Left lung (tissue), 10 donors: Measurements from ENCODE around the gene ACBD4. TPM values are rescaled to one million over a fixed set of nuclear protein-coding genes. Genes with fewer than 3 reads are reported as not detected.

Experiments
- ATAC-seq: fragments of 200-7000 bp; cut with Tn5 transposase; one replicate; pipeline ENCODE4 v1.9.1; 2020; ENCODE audit warnings: moderate library complexity
- DNase-seq, 4 donors: peaks; one replicate each; pipeline ENCODE4 v3.0.0-alpha.2; 2013 to 2020
- H3K27ac ChIP-seq, 2 donors: fragments of 200-600 bp; sonication (generic) in 1 of 2; one replicate each; pipeline versions ENCODE4 v1.5.0 to v1.8.0; 2020 to 2021
- H3K27me3 ChIP-seq, 2 donors: fragments of 200-600 bp; sonication (generic) in 1 of 2; one replicate each; pipeline versions ENCODE4 v1.5.0 to v1.8.0; 2020 to 2021
- H3K36me3 ChIP-seq, 2 donors: fragments of 200-600 bp; sonication (generic) in 1 of 2; one replicate each; pipeline versions ENCODE4 v1.5.0 to v1.8.0; 2020 to 2021
- H3K4me1 ChIP-seq, 2 donors: fragments of 200-600 bp; one replicate each; pipeline ENCODE4 v1.8.0; 2021
- H3K4me3 ChIP-seq, 2 donors: fragments of 200-600 bp; sonication (generic) in 1 of 2; one replicate each; pipeline versions ENCODE4 v1.5.0 to v1.8.0; 2020 to 2021; ENCODE audit warnings: mild to moderate bottlenecking in 1 of 2
- H3K9me3 ChIP-seq, 2 donors: fragments of 200-600 bp; sonication (generic) in 1 of 2; one replicate each; pipeline versions ENCODE4 v1.5.0 to v1.8.0; 2020 to 2021
- intact Hi-C, 2 donors: fragments of 100-400 bp; cut with DNase I; formaldehyde crosslinking; loops; one replicate each; pipeline versions ENCODE4 v1.11.2 to v1.14.2; 2022
- polyA plus RNA-seq, 6 donors: library from polyadenylated mRNA; unstranded; fragments of 120-200 nt; gene quantifications; one replicate each; pipeline ENCODE4 v1.2.1, GENCODE V29; 2013; ENCODE audit not compliant: insufficient read length in 6 of 6
- total RNA-seq, 2 donors: library from RNA; stranded (reverse); fragmentation: NEBNext Ultra II Directional; extraction: Animal tissue kit (Norgen Biotek cat#: 25700); gene quantifications; one replicate each; pipeline ENCODE4 v1.2.1, GENCODE V29; 2021
- TF ChIP-seq, protein P1 (sequence below), 2 donors: fragments of 200-600 bp; sonication (generic) in 1 of 2; IDR thresholded peaks; one replicate each; pipeline versions ENCODE4 v1.5.0 to v1.8.0; 2021; ENCODE audit warnings: antibody characterized with exemption in 2 of 2
- donor health status: DM: no; HTN: yes; CAD: no.
- donor health status: DM: no; HTN: no; CAD: no.

Gene ACBD4
- total and polyA plus RNA-seq, 8 donors = 10.6 to 15.9 (median 15.0) TPM

DNA sequence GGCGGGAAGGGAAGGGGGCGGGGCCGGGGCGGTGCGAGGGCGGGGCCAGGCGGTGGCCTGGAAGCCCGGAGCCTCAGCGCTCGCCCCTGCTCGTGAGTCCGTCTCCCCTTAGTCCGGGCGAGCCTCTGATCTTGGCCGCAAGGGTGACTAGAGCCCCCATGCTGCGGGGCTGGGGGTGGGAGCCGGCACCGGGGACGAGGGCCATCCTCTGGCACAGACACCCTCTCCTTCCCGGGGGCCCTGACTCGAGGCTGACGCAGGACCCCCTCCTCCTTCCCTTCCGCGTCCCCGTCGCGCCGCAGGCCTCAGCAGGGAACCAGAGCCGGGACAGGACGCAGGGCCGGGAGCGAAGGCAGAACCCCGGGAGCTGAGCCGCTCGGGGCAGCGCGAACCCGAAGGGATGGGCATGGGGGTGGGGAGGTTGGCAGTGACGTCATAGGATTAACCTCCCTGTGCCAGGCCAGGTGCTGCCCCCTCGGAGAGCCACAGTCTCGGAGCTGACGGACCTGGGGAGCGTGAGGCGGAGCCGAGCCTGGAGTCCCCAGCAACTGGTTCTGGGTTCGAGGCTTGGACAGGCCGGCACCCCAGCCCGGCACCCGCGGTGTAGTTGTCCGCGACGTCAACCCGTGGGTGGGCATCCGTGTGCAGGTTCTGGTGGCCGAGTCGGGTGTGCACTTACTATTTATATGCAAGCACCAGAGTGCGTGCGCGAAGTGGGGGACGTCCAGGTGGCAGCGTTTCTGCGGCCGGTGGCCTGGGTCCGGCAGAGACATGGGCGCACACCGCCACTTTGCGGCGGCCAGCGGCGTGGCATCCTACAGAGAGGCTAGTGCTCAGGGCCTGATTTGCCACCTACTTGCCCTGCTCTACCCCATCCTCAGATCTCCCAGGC lies 2.7 kb upstream of the ACBD4 start:
- Histone ChIP-seq H3K4me3 (peak overlapping the region; percentile 72 to 74), H3K27me3 (no peaks in the 10 kb centered on the region), H3K27ac (peak overlapping the region; percentile 90 to 98), H3K4me1 (peaks cover 24 to 51% of the 10 kb centered on the region in 2 donors), H3K36me3 (no peaks in the 10 kb centered on the region), H3K9me3 (no peaks in the 10 kb centered on the region)
- ATAC-seq (peak; percentile 80), DNase-seq (peak; percentile 84 to 96 (median 86))
- intact Hi-C loops = loop anchor here in 1 of 2 donors (10.0 kb wide), 1 partner anchor 62 kb away; no protein-coding TSS in a partner anchor
- TF ChIP-seq, protein P1, sequence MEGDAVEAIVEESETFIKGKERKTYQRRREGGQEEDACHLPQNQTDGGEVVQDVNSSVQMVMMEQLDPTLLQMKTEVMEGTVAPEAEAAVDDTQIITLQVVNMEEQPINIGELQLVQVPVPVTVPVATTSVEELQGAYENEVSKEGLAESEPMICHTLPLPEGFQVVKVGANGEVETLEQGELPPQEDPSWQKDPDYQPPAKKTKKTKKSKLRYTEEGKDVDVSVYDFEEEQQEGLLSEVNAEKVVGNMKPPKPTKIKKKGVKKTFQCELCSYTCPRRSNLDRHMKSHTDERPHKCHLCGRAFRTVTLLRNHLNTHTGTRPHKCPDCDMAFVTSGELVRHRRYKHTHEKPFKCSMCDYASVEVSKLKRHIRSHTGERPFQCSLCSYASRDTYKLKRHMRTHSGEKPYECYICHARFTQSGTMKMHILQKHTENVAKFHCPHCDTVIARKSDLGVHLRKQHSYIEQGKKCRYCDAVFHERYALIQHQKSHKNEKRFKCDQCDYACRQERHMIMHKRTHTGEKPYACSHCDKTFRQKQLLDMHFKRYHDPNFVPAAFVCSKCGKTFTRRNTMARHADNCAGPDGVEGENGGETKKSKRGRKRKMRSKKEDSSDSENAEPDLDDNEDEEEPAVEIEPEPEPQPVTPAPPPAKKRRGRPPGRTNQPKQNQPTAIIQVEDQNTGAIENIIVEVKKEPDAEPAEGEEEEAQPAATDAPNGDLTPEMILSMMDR (IDR thresholded peaks at IDR 0.05) = peak; percentile 73 to 84

GRCh38 chr17:45135978-45136791 lies 698 bp downstream of the ACBD4 start:
- peak overlapping the region; percentile 64 to 68 for H3K4me3 ChIP-seq
- intact Hi-C loops = loop anchor here (5.0 to 10.0 kb wide), 2 partner anchors 59 to 61 kb away; no protein-coding TSS in a partner anchor
- H3K27me3 ChIP-seq = no peaks in the 10 kb centered on the region
- peak overlapping the region in 1 of 2 donors; percentile 74 for H3K27ac ChIP-seq
- peaks cover 9 to 27% of the 10 kb centered on the region in 2 donors for H3K4me1 ChIP-seq
- H3K9me3 ChIP-seq = no peaks in the 10 kb centered on the region
- H3K36me3 ChIP-seq = no peaks in the 10 kb centered on the region
- TF ChIP-seq, protein P1 (IDR thresholded peaks at IDR 0.05) = no peak
- ATAC-seq (no peak), DNase-seq (peak in 1 of 4 donors; percentile 73)

GRCh38 chr17:45136846-45137560 lies 1.5 kb downstream of the ACBD4 start:
- H3K27me3 ChIP-seq = no peaks in the 10 kb centered on the region
- ATAC-seq = no peak
- no peaks in the 10 kb centered on the region for H3K36me3 ChIP-seq
- H3K9me3 ChIP-seq = no peaks in the 10 kb centered on the region
- peaks cover 6 to 19% of the 10 kb centered on the region in 2 donors for H3K4me1 ChIP-seq
- TF ChIP-seq, protein P1 (IDR thresholded peaks at IDR 0.05) = no peak
- H3K4me3 ChIP-seq = no peak overlapping the region
- DNase-seq = peak in 1 of 4 donors; percentile 49
- intact Hi-C loops = loop anchor here (5.0 to 10.0 kb wide), 2 partner anchors 58 to 60 kb away; no protein-coding TSS in a partner anchor
- no peak overlapping the region for H3K27ac ChIP-seq

GRCh38 chr17:45137561-45138305 lies 2.2 kb downstream of the ACBD4 start:
- Histone ChIP-seq H3K27ac (no peak overlapping the region), H3K9me3 (no peaks in the 10 kb centered on the region), H3K27me3 (no peaks in the 10 kb centered on the region), H3K4me1 (peaks cover 6 to 18% of the 10 kb centered on the region in 2 donors), H3K4me3 (no peak overlapping the region), H3K36me3 (no peaks in the 10 kb centered on the region)
- DNase-seq = peak in 1 of 4 donors; percentile 20
- TF ChIP-seq, protein P1 (IDR thresholded peaks at IDR 0.05) = no peak
- intact Hi-C loops = loop anchor here (5.0 to 10.0 kb wide), 2 partner anchors 57 to 60 kb away; no protein-coding TSS in a partner anchor
- ATAC-seq = no peak
